HEK293T (cell line): ENCODE results near the gene DNAH1.

Experiments used
- HDGF ChIP-seq: fragments of 450-650 bp; IDR thresholded peaks from 2 replicates; pipeline ENCODE4 v1.6.1; 2017; ENCODE audit warnings: antibody characterized with exemption, borderline replicate concordance
- SP1 ChIP-seq: fragments of 450-650 bp; IDR thresholded peaks from 2 replicates; pipeline ENCODE4 v1.6.1; 2017

- no peak for TF ChIP-seq HDGF
- TF ChIP-seq SP1: no peak
Observed at GRCh38 chr3:52277071-52277964, 38.8 kb upstream of the DNAH1 start.
